Neural cell (in vitro differentiated cells): ENCODE results near the gene ANKRD33B.

ENCODE experiments used
- EP300 ChIP-seq: fragments of 450-650 bp; conservative IDR thresholded peaks from 2 replicates; pipeline ENCODE4 v1.6.1; 2014; ENCODE audit warnings: antibody characterized with exemption, mild to moderate bottlenecking, moderate library complexity; ENCODE audit not compliant: poor library complexity, severe bottlenecking
- EZH2 ChIP-seq: fragments of 200-600, 300-800 bp; shearing (Covaris generic), sonication (generic); IDR thresholded peaks from 2 replicates; pipeline ENCODE4 v1.6.1; 2014; ENCODE audit warnings: antibody characterized with exemption, low read length, borderline replicate concordance, mild to moderate bottlenecking; ENCODE audit not compliant: insufficient read depth, poor library complexity, severe bottlenecking
- MXI1 ChIP-seq: fragments of 450-650 bp; conservative IDR thresholded peaks from 2 replicates; pipeline ENCODE4 v1.6.1; 2014; ENCODE audit warnings: antibody characterized with exemption, mild to moderate bottlenecking; ENCODE audit not compliant: poor library complexity, severe bottlenecking
- POLR2AphosphoS5 ChIP-seq: IDR thresholded peaks from 2 replicates; pipeline ENCODE4 v1.6.1; 2012
- RAD21 ChIP-seq: fragments of 450-650 bp; conservative IDR thresholded peaks from 2 replicates; pipeline ENCODE4 v1.6.1; 2014; ENCODE audit warnings: antibody characterized with exemption, mild to moderate bottlenecking, moderate library complexity
- SMC3 ChIP-seq: fragments of 450-650 bp; conservative IDR thresholded peaks from 2 replicates; pipeline ENCODE4 v1.6.1; 2014; ENCODE audit warnings: antibody characterized with exemption, mild to moderate bottlenecking, moderate library complexity; ENCODE audit not compliant: poor library complexity
- TAF1 ChIP-seq: IDR thresholded peaks from 2 replicates; pipeline ENCODE4 v1.6.1; 2012; ENCODE audit warnings: low read depth
- TF ChIP-seq, protein P1 (sequence below): fragments of 450-650 bp; IDR thresholded peaks from 2 replicates; pipeline ENCODE4 v1.5.1; 2014; ENCODE audit warnings: antibody characterized with exemption, mild to moderate bottlenecking, moderate library complexity; ENCODE audit not compliant: poor library complexity, severe bottlenecking
- TF ChIP-seq, protein P2 (sequence below): IDR thresholded peaks from 2 replicates; pipeline ENCODE4 v1.6.1; 2012; ENCODE audit warnings: borderline replicate concordance

DNA sequence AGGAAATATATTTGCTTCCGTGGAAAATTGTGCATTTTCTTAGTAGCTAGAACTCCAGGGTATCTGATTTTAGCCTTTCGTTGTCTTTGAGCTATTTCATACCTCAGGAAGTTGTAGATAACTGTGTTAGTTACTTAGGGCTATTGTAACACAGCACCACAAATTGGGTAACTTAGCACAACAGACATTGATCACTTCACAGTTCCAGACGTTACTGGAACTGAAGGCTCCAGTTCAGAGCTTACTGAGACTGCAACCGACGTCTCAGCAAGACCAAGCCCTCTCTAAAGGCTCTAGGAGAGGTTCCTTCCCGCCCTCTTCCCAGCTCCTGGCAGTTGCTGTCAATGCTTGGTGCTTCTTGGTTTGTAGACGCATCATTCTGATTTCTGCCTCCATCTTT is 17.7 kb upstream of the ANKRD33B start:
- TF ChIP-seq EZH2 (no peak), EP300 (no peak), TAF1 (no peak), MXI1 (no peak), RAD21 (no peak), SMC3 (no peak), POLR2AphosphoS5 (no peak)
- TF ChIP-seq, protein P1, sequence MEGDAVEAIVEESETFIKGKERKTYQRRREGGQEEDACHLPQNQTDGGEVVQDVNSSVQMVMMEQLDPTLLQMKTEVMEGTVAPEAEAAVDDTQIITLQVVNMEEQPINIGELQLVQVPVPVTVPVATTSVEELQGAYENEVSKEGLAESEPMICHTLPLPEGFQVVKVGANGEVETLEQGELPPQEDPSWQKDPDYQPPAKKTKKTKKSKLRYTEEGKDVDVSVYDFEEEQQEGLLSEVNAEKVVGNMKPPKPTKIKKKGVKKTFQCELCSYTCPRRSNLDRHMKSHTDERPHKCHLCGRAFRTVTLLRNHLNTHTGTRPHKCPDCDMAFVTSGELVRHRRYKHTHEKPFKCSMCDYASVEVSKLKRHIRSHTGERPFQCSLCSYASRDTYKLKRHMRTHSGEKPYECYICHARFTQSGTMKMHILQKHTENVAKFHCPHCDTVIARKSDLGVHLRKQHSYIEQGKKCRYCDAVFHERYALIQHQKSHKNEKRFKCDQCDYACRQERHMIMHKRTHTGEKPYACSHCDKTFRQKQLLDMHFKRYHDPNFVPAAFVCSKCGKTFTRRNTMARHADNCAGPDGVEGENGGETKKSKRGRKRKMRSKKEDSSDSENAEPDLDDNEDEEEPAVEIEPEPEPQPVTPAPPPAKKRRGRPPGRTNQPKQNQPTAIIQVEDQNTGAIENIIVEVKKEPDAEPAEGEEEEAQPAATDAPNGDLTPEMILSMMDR: no peak
- TF ChIP-seq, protein P2, sequence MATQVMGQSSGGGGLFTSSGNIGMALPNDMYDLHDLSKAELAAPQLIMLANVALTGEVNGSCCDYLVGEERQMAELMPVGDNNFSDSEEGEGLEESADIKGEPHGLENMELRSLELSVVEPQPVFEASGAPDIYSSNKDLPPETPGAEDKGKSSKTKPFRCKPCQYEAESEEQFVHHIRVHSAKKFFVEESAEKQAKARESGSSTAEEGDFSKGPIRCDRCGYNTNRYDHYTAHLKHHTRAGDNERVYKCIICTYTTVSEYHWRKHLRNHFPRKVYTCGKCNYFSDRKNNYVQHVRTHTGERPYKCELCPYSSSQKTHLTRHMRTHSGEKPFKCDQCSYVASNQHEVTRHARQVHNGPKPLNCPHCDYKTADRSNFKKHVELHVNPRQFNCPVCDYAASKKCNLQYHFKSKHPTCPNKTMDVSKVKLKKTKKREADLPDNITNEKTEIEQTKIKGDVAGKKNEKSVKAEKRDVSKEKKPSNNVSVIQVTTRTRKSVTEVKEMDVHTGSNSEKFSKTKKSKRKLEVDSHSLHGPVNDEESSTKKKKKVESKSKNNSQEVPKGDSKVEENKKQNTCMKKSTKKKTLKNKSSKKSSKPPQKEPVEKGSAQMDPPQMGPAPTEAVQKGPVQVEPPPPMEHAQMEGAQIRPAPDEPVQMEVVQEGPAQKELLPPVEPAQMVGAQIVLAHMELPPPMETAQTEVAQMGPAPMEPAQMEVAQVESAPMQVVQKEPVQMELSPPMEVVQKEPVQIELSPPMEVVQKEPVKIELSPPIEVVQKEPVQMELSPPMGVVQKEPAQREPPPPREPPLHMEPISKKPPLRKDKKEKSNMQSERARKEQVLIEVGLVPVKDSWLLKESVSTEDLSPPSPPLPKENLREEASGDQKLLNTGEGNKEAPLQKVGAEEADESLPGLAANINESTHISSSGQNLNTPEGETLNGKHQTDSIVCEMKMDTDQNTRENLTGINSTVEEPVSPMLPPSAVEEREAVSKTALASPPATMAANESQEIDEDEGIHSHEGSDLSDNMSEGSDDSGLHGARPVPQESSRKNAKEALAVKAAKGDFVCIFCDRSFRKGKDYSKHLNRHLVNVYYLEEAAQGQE: no peak
